Testis (tissue), 2 donors: Measurements from ENCODE around the gene CDX2.

Experiments
- POLR2A ChIP-seq: fragments of 450-650 bp; IDR thresholded peaks from one replicate; pipeline ENCODE4 v1.6.1; 2017; ENCODE audit warnings: antibody characterized with exemption, mild to moderate bottlenecking, moderate library complexity
- TF ChIP-seq, protein P1 (sequence below), 3 experiments: fragments of 450-650 bp in 2 of 3; fragments of 200-600 bp in 1 of 3; sonication (generic) in 1 of 3; IDR thresholded peaks; one replicate each; pipeline ENCODE4 v1.5.1; 2016 to 2019; ENCODE audit warnings: antibody characterized with exemption in 3 of 3, mild to moderate bottlenecking in 2 of 3, moderate library complexity in 1 of 3

DNA sequence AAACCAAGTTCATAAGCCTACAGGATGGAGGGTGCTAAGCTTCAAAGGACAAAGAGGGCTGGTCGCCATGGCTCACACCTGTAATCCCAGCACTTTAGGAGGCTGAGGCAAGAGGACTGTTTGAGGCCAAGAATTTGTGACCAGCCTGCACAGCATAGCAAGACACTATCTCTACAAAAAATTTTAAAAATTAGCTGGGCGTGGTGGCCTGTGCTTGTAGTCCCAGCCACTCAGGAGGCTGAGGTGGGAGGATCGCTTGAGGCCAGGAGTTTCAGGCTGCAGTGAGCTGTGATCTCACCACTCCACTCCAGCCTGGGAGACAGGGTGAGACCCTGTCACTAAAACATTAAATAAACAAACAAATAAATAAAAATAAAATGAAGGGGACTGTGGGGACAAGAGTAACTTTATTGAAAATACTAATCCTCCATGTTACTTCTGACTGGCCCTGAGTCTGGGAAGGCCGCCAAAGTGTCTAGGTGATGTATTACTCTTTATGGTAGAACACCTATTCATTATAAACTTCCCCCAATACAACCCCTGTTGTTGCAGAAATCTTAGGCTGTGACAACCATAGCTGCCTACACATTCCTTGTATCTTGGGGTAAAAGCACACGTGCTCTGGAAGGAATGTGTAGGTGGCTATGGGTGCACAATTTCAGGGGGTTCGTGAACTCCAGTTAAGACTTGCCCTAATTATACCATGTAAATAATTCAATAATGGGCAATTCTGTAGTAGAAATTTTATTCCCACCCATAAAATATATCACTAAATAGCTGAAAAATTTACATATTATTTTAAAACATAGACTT, 34.0 kb upstream of the CDX2 start:
- TF ChIP-seq, protein P1, sequence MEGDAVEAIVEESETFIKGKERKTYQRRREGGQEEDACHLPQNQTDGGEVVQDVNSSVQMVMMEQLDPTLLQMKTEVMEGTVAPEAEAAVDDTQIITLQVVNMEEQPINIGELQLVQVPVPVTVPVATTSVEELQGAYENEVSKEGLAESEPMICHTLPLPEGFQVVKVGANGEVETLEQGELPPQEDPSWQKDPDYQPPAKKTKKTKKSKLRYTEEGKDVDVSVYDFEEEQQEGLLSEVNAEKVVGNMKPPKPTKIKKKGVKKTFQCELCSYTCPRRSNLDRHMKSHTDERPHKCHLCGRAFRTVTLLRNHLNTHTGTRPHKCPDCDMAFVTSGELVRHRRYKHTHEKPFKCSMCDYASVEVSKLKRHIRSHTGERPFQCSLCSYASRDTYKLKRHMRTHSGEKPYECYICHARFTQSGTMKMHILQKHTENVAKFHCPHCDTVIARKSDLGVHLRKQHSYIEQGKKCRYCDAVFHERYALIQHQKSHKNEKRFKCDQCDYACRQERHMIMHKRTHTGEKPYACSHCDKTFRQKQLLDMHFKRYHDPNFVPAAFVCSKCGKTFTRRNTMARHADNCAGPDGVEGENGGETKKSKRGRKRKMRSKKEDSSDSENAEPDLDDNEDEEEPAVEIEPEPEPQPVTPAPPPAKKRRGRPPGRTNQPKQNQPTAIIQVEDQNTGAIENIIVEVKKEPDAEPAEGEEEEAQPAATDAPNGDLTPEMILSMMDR (IDR thresholded peaks at IDR 0.05): no peak
- TF ChIP-seq POLR2A: no peak
